GM18526 (cell line): ENCODE data around the gene PTPRG.

ENCODE experiments used
- POLR2A ChIP-seq: IDR thresholded peaks from 3 replicates; pipeline ENCODE4 v1.6.1; 2011; ENCODE audit not compliant: insufficient read length; ENCODE audit errors: extremely low read depth

Gene PTPRG

DNA sequence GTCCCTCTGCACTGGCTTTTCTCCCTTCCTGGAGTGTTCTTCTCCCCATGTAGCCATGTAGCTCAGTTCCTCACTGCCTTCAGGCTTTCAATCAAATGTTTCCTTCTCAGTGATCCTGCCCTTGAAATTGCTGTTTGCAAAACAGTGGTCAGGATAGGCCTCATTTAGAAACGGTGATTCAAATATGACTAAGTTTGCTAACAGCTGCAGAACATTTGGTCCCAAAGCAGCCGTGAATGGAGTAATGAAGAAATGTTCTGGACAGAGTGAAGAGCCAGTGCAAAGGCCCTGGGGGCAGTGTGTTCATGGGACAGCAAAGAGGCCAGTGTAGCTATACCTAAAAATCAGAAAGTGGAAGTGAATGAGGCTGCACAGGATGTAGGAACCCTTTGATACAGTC is 588.6 kb downstream of the PTPRG start:
- TF ChIP-seq POLR2A, result no peak

DNA sequence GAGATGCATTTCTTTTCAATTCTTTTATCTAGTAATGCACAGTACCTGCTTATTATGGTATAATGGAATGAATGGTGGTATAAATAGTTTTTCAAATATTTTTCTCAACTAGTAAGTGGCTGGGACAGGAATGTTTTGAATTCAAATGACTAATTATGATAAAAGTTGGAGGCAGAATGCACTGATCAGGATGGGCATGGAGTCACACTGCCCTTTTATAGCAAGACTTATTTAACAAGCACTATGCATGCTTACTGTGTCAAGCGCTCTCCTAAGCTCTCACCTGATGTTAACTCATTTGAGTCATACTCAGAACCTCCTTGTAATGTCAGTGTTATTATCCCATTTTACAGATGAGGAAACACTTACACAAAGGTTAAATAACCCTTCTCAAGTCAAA is 590.2 kb downstream of the PTPRG start:
- no peak for TF ChIP-seq POLR2A

- TF ChIP-seq POLR2A, result no peak
Measured at GRCh38 chr3:62153231-62153630, 591.9 kb downstream of the PTPRG start.

GRCh38 chr3:62154457-62155148 is 593.2 kb downstream of the PTPRG start:
- TF ChIP-seq POLR2A, result no peak

DNA sequence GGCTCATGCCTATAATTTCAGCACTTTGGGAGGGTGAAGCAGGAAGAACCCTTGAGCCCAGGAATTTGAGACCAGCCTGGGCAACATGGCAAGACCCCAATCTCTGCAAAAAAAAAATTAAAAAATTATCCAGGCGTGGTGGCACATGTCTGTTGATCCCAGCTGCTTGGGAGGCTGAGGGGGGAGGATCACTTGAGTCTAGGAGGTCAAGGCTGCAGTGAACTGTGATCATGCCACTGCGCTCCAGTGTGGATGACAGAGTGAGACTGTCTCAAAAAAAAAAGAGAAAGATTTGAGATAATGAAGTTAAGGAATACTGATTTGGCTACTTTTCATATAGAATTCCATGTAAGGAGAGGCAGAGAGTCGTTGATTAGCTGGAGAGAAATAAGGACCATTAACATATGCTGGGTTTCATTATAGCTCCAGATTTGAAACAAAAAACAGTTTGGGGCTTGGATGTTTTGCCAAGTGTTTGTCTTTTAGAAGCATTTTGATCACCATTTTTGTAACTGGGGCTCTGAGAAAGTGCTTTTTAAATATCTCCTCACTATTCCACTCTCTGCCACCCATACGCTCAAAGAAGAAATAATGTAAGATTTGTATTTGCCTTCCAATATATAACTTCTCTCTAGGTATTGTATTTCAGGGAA is 597.8 kb downstream of the PTPRG start:
- TF ChIP-seq POLR2A, result no peak

GRCh38 chr3:62159709-62160092 is 598.3 kb downstream of the PTPRG start:
- TF ChIP-seq POLR2A, result no peak

DNA sequence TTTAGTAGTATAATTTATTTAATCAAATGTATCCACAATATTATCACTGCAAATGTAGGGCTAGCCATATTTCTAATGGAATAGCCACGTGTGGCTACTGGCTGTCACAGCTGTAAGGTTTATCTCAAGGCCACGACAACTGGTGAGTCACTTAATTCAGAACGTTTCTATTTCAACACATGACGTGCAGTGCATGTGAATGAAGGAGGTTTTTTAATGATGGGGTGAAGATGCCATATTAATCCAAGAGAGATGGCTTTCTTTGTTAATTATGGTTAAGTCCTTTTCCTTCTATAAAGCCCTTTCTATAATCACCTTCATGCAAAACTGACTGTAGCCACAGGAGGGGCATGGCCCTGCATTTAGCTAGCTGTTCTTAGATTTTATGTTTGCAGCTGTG is 600.0 kb downstream of the PTPRG start:
- TF ChIP-seq POLR2A, result no peak

DNA sequence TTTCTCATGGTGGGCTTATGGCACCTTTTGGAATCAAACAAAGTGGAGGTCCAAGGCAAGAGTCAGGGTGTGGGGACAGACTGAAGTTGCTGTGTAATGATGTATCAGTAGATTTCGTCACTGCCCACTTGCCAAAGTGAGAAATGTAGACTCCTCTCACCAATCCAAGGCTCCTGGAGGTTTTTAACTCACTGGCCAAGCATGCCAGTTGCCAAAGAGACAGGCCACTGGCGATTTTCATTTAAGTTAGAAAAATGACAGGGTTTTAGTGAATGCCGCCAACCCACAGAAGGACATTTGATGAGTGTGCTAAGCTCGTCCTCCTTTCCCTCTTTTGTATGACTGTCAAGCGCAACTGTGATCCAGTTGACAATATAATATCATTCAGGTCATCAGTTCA is 602.8 kb downstream of the PTPRG start:
- no peak for TF ChIP-seq POLR2A

GRCh38 chr3:62164746-62165145 is 603.4 kb downstream of the PTPRG start:
- TF ChIP-seq POLR2A, result no peak

DNA sequence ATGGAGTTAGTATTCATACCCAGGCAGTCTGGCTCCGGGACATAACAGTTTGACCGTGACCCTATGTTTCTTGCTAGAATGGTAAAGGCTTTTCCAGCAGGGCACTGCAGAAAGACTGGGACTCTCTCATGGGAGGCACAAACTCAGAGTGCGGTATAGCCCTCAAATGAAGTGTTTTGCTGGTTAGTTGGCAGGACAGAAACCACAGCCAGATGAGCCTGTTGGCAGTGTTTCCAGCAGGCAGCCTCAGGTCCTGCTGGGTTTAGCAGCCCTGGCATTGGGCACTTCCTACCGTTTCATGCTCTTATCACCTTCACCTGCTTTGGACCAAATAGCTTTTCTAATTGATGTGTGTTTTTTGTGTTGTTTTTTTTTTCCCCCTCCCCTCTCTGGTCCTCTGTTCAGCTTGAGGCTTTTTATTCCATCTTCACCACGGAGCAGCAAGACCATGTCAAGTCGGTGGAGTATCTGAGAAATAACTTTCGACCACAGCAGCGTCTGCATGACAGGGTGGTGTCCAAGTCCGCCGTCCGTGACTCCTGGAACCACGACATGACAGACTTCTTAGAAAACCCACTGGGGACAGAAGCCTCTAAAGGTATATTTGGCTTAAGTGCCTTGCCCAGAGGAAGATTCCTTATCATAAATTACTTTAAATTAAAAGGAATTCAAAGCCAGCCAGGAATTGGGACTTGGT is 606.3 kb downstream of the PTPRG start:
- no peak for TF ChIP-seq POLR2A

- TF ChIP-seq POLR2A, result no peak
Measured at GRCh38 chr3:62168356-62168755, 607.0 kb downstream of the PTPRG start.

DNA sequence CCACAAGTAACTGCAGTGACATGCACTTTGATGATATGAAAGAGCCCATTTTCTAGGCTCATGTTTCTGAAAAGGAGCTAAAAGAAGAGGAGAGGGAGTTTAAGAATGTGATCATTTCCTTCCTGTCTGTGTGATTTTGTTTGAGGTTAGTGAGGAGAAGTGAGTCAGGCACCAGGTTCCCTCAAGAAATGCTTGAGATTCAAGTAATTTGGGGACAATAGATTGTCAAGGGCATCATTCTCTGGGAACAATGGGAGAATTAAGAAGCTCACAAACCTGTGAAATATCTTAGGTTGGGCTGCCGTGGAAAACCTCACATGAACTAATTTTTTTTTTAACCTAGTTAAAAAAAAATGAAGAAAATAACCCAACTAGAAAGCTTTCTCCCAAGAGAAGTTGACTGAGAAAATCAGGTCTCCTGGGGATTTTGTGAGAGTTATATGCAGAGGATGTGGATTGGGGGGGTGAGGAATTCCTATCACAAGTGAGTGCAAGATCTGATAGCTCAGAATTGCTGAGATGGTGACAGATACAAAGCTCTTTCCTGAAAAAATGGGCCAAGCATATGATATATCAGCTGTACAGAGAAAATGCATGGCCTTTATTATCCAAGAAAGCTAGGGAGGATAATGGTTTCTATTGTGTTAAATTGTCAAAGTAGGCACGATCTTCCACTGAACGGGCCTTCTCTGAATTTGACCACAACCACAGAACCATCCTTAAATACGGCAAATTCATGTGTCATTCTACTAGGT is 608.7 kb downstream of the PTPRG start:
- no peak for TF ChIP-seq POLR2A

GRCh38 chr3:62171789-62172188 is 610.4 kb downstream of the PTPRG start:
- TF ChIP-seq POLR2A, result no peak

- no peak for TF ChIP-seq POLR2A
Measured at GRCh38 chr3:62172199-62172598, 610.8 kb downstream of the PTPRG start.

DNA sequence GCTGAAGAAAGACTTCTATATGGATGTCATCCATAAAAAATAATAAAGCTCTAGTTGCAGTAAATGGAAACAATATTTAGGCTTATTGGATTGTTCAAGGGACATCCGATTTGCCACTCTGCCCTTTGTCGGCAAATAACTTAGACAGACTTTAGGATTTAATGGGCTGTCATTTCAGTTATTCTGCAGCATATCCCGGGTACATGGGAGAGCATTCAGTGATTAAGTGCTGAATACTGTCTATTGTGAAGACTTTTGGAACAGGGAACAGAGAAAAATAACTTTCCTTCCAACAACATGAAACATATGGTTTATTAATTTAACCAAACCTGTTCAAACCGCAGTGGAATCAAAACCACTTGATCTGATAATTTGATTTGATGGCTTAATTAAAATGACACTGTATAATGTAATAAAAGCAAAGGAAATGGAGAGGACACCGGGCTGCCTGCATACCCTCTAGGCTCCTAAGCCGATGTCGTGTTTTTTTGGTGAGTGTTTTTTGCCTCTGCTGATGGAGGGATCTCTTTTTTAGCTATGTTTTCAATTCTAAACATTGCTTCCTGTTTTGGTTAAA is 612.7 kb downstream of the PTPRG start:
- no peak for TF ChIP-seq POLR2A
